K562 (cell line): ENCODE data around the gene TAF4. TPM values are rescaled to one million over a fixed set of nuclear protein-coding genes. Genes with fewer than 3 reads are reported as not detected.

Experiments used
- ARID4B ChIP-seq: sonication (generic); formaldehyde crosslinking; IDR thresholded peaks from 2 replicates; pipeline ENCODE4 v1.8.0; 2022; ENCODE audit warnings: mild to moderate bottlenecking, missing genetic modification reagents
- CBFA2T3 ChIP-seq: fragments of 450-650 bp; IDR thresholded peaks from 2 replicates; pipeline ENCODE4 v1.6.1; 2017
- CBX1 ChIP-seq: sonication (generic); IDR thresholded peaks from 2 replicates; pipeline ENCODE4 v1.6.1; 2016; ENCODE audit warnings: antibody characterized with exemption, low read depth, mild to moderate bottlenecking
- CEBPZ ChIP-seq: fragments of 150-350 bp; IDR thresholded peaks from 2 replicates; pipeline ENCODE4 v1.6.1; 2014; ENCODE audit warnings: low read depth, mild to moderate bottlenecking, low read length, borderline replicate concordance
- CHCHD3 ChIP-seq: fragments of 250-450 bp; sonication (Bioruptor Pico); IDR thresholded peaks from 2 replicates; pipeline ENCODE4 v2.1.2; 2022; ENCODE audit warnings: mild to moderate bottlenecking
- COPS2 ChIP-seq: fragments of 450-650 bp; conservative IDR thresholded peaks from 2 replicates; pipeline ENCODE4 v1.6.1; 2016; ENCODE audit warnings: mild to moderate bottlenecking, moderate library complexity
- DDX20 ChIP-seq: fragments of 450-650 bp; IDR thresholded peaks from 2 replicates; pipeline ENCODE4 v1.6.1; 2016; ENCODE audit warnings: missing genetic modification characterization, low read depth, mild to moderate bottlenecking, missing compliant biosample characterization, moderate library complexity
- GTF2E2 ChIP-seq: fragments of 200-800 bp; sonication (Bioruptor generic); IDR thresholded peaks from 2 replicates; pipeline ENCODE4 v1.6.1; 2016; ENCODE audit warnings: missing genetic modification characterization, missing compliant biosample characterization
- KAT8 ChIP-seq: fragments of 450-650 bp; IDR thresholded peaks from 2 replicates; pipeline ENCODE4 v1.6.1; 2016; ENCODE audit warnings: low read depth, mild to moderate bottlenecking
- KLF13 ChIP-seq: fragments of 450-650 bp; IDR thresholded peaks from 2 replicates; pipeline ENCODE4 v1.6.1; 2016; ENCODE audit warnings: missing genetic modification characterization, low read depth, mild to moderate bottlenecking, missing compliant biosample characterization, moderate library complexity, borderline replicate concordance
- L3MBTL2 ChIP-seq: fragments of 450-650 bp; IDR thresholded peaks from 2 replicates; pipeline ENCODE4 v1.6.1; 2016; ENCODE audit warnings: mild to moderate bottlenecking, moderate library complexity
- MYNN ChIP-seq, 2 experiments: sonication (generic); formaldehyde crosslinking in 1 of 2; IDR thresholded peaks; 2 replicates each; pipeline versions ENCODE4 v1.5.0 to v1.6.1; 2016 to 2020; ENCODE audit warnings: antibody characterized with exemption in 1 of 2, missing genetic modification reagents in 1 of 2
- PHF8 ChIP-seq: fragments of 200-600 bp; sonication (generic); IDR thresholded peaks from 2 replicates; pipeline ENCODE4 v1.6.1; 2012; ENCODE audit warnings: mixed run types, mild to moderate bottlenecking, inconsistent platforms, low read length, moderate library complexity, borderline replicate concordance
- POLR2G ChIP-seq: fragments of 200-400 bp; formaldehyde crosslinking; IDR thresholded peaks from 2 replicates; pipeline ENCODE4 v1.6.1; 2017; ENCODE audit warnings: low read depth, mild to moderate bottlenecking, antibody characterized with exemption, low read length, moderate library complexity
- RFX7 ChIP-seq: fragments of 250-450 bp; sonication (Bioruptor Pico); IDR thresholded peaks from 2 replicates; pipeline ENCODE4 v1.5.1; 2021; ENCODE audit warnings: mild to moderate bottlenecking
- ZBTB33 ChIP-seq: sonication (generic); formaldehyde crosslinking; IDR thresholded peaks from 2 replicates; pipeline ENCODE4 v1.8.1; 2023; ENCODE audit warnings: mild to moderate bottlenecking, missing genetic modification reagents
- ZNF695 ChIP-seq: fragments of 450-650 bp; formaldehyde crosslinking; IDR thresholded peaks from 2 replicates; pipeline ENCODE4 v1.4.0; 2020; ENCODE audit warnings: mild to moderate bottlenecking, moderate library complexity
- ZNF696 ChIP-seq: fragments of 250-450 bp; sonication (Bioruptor Pico); conservative IDR thresholded peaks from 2 replicates; pipeline ENCODE4 v1.4.0; 2020; ENCODE audit warnings: mild to moderate bottlenecking, moderate library complexity
- ZNF785 ChIP-seq: fragments of 250-450 bp; sonication (Bioruptor Pico); IDR thresholded peaks from 2 replicates; pipeline ENCODE4 v1.4.0; 2020; ENCODE audit warnings: mild to moderate bottlenecking
- polyA plus RNA-seq, 8 experiments: library from polyadenylated mRNA; depleted of rRNA in 4 of 8; stranded (reverse) in 5 of 8; unstranded in 3 of 8; fragments of >200 nt; fragmentation: Nextera tagmentation in 2 of 8; fragmentation: Illumina TruSeq in 1 of 8; extraction: Ambion mirVana in 2 of 8; extraction: Trizol in 1 of 8; gene quantifications; 2 replicates each; pipeline versions ENCODE4 v1.2.1 to v1.2.3, GENCODE V29; 2011 to 2014; ENCODE audit warnings: inconsistent platforms in 1 of 8, missing spikeins in 1 of 8
- total RNA-seq, 7 experiments: library from RNA; depleted of rRNA in 6 of 7; stranded (reverse); fragments of >200 nt in 6 of 7; fragmentation: Illumina TruSeq in 2 of 7; extraction: Trizol in 2 of 7; gene quantifications; 2 replicates each; pipeline versions ENCODE4 v1.2.1 to v1.2.3, GENCODE V29; 2011 to 2021; ENCODE audit warnings: low replicate concordance in 1 of 7

The TAF4 gene
- total and polyA plus RNA-seq, 9 of the 15 experiments (the other 6 are each of a cell fraction or from before 2014, with no cell fraction given) = 0.44 to 28.3 (median 5.6) TPM

GRCh38 chr20:62088258-62089127 lies 22.8 kb upstream of the TAF4 start (continued):
- no peak for TF ChIP-seq KLF13
- no peak for TF ChIP-seq CBX1
- TF ChIP-seq ZBTB33 (CRISPR knock-in tag) = no peak
- TF ChIP-seq RFX7 (CRISPR knock-in tag) = no peak
- no peak for TF ChIP-seq DDX20 (tag)
- TF ChIP-seq ZNF785 (CRISPR knock-in tag) = no peak
- no peak for TF ChIP-seq PHF8
- TF ChIP-seq COPS2 = no peak
- no peak for TF ChIP-seq L3MBTL2
- no peak for TF ChIP-seq CBFA2T3
- no peak for TF ChIP-seq CHCHD3 (CRISPR knock-in tag)
- TF ChIP-seq ARID4B (CRISPR knock-in tag) = no peak
- no peak for TF ChIP-seq ZNF696 (CRISPR knock-in tag)
- TF ChIP-seq POLR2G = no peak
- TF ChIP-seq ZNF695 (CRISPR knock-in tag) = no peak
- TF ChIP-seq MYNN (IDR thresholded peaks at IDR 0.05) = no peak
- TF ChIP-seq MYNN (CRISPR knock-in tag; IDR thresholded peaks at IDR 0.05) = no peak
- no peak for TF ChIP-seq CEBPZ
- no peak for TF ChIP-seq GTF2E2 (tag)
- TF ChIP-seq KAT8 = no peak
